ENCODE results near the gene LPIN1. TPM values are rescaled to one million over a fixed set of nuclear protein-coding genes. Genes with fewer than 3 reads are reported as not detected.

LPIN1 gene
- total and polyA plus RNA-seq, 2 of the 13 experiments (the other 11 are each of a cell fraction or from before 2014, with no cell fraction given), result 9.7 to 19.4 TPM

GRCh38 chr2:11829324-11829946 lies 83.0 kb downstream of the LPIN1 start (continued):
- TF ChIP-seq PBX2 (CRISPR knock-in tag; IDR thresholded peaks at IDR 0.05) (no peak), ZNF598 (CRISPR knock-in tag; IDR thresholded peaks at IDR 0.05; ENCODE audit: borderline replicate concordance) (peak; percentile 1; the same call in 1 of the 2 replicates), SP1 (IDR thresholded peaks at IDR 0.05) (no peak), SP1 (CRISPR knock-in tag; IDR thresholded peaks at IDR 0.05) (peak; percentile 41; the same call in 1 of the 2 replicates), HIC2 (CRISPR knock-in tag; IDR thresholded peaks at IDR 0.05; ENCODE audit: low read depth) (peak; percentile 77), ZNF446 (CRISPR knock-in tag; IDR thresholded peaks at IDR 0.05) (no peak), SMC3 (IDR thresholded peaks at IDR 0.05; ENCODE audit: low read length) (peak; percentile 66), KDM3A (CRISPR knock-in tag; IDR thresholded peaks at IDR 0.05; ENCODE audit: low read depth) (0 out of 2 replicates have a peak, but pooled peaks have one; percentile 12), CHCHD3 (CRISPR knock-in tag; IDR thresholded peaks at IDR 0.05) (no peak), KLF13 (CRISPR knock-in tag; IDR thresholded peaks at IDR 0.05) (no peak), CBX5 (CRISPR knock-in tag; IDR thresholded peaks at IDR 0.05; ENCODE audit: borderline replicate concordance) (peak; percentile 30; the same call in 1 of the 2 replicates), ZNF660 (CRISPR knock-in tag; IDR thresholded peaks at IDR 0.05; ENCODE audit: borderline replicate concordance, low read depth) (no peak), ZNF782 (CRISPR knock-in tag; IDR thresholded peaks at IDR 0.05; ENCODE audit: borderline replicate concordance) (no peak), HDAC1 (CRISPR knock-in tag; IDR thresholded peaks at IDR 0.05) (peak; percentile 52), THRA (CRISPR knock-in tag; IDR thresholded peaks at IDR 0.05; ENCODE audit: borderline replicate concordance) (peak; percentile 65), MAX (IDR thresholded peaks at IDR 0.05) (0 out of 2 replicates have a peak, but pooled peaks have one; percentile 18)
- TF ChIP-seq, protein P1, sequence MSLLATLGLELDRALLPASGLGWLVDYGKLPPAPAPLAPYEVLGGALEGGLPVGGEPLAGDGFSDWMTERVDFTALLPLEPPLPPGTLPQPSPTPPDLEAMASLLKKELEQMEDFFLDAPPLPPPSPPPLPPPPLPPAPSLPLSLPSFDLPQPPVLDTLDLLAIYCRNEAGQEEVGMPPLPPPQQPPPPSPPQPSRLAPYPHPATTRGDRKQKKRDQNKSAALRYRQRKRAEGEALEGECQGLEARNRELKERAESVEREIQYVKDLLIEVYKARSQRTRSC (CRISPR knock-in tag; IDR thresholded peaks at IDR 0.05; ENCODE audit: low read depth), result no peak
- TF ChIP-seq, protein P2, sequence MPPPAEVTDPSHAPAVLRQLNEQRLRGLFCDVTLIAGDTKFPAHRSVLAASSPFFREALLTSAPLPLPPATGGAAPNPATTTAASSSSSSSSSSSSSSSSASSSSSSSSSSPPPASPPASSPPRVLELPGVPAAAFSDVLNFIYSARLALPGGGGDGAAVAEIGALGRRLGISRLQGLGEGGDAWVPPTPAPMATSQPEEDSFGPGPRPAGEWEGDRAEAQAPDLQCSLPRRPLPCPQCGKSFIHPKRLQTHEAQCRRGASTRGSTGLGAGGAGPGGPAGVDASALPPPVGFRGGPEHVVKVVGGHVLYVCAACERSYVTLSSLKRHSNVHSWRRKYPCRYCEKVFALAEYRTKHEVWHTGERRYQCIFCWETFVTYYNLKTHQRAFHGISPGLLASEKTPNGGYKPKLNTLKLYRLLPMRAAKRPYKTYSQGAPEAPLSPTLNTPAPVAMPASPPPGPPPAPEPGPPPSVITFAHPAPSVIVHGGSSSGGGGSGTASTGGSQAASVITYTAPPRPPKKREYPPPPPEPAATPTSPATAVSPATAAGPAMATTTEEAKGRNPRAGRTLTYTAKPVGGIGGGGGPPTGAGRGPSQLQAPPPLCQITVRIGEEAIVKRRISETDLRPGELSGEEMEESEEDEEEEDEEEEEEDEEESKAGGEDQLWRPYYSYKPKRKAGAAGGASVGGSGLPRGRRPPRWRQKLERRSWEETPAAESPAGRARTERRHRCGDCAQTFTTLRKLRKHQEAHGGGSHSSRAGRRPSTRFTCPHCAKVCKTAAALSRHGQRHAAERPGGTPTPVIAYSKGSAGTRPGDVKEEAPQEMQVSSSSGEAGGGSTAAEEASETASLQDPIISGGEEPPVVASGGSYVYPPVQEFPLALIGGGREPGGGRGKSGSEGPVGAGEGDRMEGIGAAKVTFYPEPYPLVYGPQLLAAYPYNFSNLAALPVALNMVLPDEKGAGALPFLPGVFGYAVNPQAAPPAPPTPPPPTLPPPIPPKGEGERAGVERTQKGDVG (CRISPR knock-in tag; IDR thresholded peaks at IDR 0.05; ENCODE audit: borderline replicate concordance), result peak; percentile 46; the same call in 1 of the 2 replicates
- TF ChIP-seq, protein P3, sequence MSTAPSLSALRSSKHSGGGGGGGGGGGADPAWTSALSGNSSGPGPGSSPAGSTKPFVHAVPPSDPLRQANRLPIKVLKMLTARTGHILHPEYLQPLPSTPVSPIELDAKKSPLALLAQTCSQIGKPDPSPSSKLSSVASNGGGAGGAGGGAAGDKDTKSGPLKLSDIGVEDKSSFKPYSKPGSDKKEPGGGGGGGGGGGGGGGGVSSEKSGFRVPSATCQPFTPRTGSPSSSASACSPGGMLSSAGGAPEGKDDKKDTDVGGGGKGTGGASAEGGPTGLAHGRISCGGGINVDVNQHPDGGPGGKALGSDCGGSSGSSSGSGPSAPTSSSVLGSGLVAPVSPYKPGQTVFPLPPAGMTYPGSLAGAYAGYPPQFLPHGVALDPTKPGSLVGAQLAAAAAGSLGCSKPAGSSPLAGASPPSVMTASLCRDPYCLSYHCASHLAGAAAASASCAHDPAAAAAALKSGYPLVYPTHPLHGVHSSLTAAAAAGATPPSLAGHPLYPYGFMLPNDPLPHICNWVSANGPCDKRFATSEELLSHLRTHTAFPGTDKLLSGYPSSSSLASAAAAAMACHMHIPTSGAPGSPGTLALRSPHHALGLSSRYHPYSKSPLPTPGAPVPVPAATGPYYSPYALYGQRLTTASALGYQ (CRISPR knock-in tag; IDR thresholded peaks at IDR 0.05), result peak; percentile 34; the same call in 1 of the 2 replicates
